Progenitor cell of endocrine pancreas (in vitro differentiated cells): ENCODE measurements around the gene KIF7. TPM values are rescaled to one million over a fixed set of nuclear protein-coding genes. Genes with fewer than 3 reads are reported as not detected.

Source experiments
- DNase-seq: peaks from one replicate; pipeline ENCODE4 v3.0.0; 2021; ENCODE audit warnings: low spot score; ENCODE audit not compliant: unreplicated experiment
- H3K27ac Mint-ChIP-seq: 2 replicates; pipeline ENCODE4 v1.8.0; 2021; ENCODE audit warnings: mild to moderate bottlenecking, moderate library complexity, mixed read lengths
- H3K27me3 Mint-ChIP-seq: 2 replicates; pipeline ENCODE4 v1.8.0; 2021; ENCODE audit warnings: mixed read lengths
- H3K36me3 Mint-ChIP-seq: 2 replicates; pipeline ENCODE4 v1.8.0; 2022; ENCODE audit warnings: mixed read lengths; ENCODE audit not compliant: insufficient read depth
- H3K4me1 Mint-ChIP-seq: 2 replicates; pipeline ENCODE4 v1.8.0; 2021; ENCODE audit warnings: low read depth, mixed read lengths
- H3K4me3 Mint-ChIP-seq: 2 replicates; pipeline ENCODE4 v1.8.0; 2021; ENCODE audit warnings: low read depth, mild to moderate bottlenecking, moderate library complexity, mixed read lengths
- H3K9me3 Mint-ChIP-seq: 2 replicates; pipeline ENCODE4 v1.8.0; 2021; ENCODE audit warnings: low read depth, mixed read lengths
- CTCF ChIP-seq: fragments of 200-600 bp; sonication (generic); IDR thresholded peaks from one replicate; pipeline ENCODE4 v1.5.0; 2021; ENCODE audit warnings: antibody characterized with exemption, mild to moderate bottlenecking; ENCODE audit not compliant: unreplicated experiment
- total RNA-seq: library from RNA; stranded (reverse); gene quantifications from 2 replicates; pipeline ENCODE4 v1.2.1, GENCODE V29; 2021

KIF7 gene
- total RNA-seq, 1 donor from 2014 or later, result 22.8 TPM

- H3K27me3 Mint-ChIP-seq, result no peaks in the 10 kb centered on the region
- no peak for DNase-seq
- no peak overlapping the region for H3K27ac Mint-ChIP-seq
- TF ChIP-seq CTCF, result no peak
- H3K4me3 Mint-ChIP-seq, result no peak overlapping the region
- peaks cover 24% of the 10 kb centered on the region for H3K9me3 Mint-ChIP-seq
- H3K4me1 Mint-ChIP-seq, result no peaks in the 10 kb centered on the region
- H3K36me3 Mint-ChIP-seq, result peaks cover 38% of the 10 kb centered on the region
Observed at GRCh38 chr15:89615135-89615534, 40.1 kb downstream of the KIF7 start.

- H3K4me3 Mint-ChIP-seq, result no peak overlapping the region
- H3K27ac Mint-ChIP-seq, result no peak overlapping the region
- H3K4me1 Mint-ChIP-seq, result no peaks in the 10 kb centered on the region
- peaks cover 46% of the 10 kb centered on the region for H3K36me3 Mint-ChIP-seq
- no peak for TF ChIP-seq CTCF
- no peak for DNase-seq
- H3K9me3 Mint-ChIP-seq, result peaks cover 29% of the 10 kb centered on the region
- H3K27me3 Mint-ChIP-seq, result no peaks in the 10 kb centered on the region
Observed at GRCh38 chr15:89614164-89614563, 41.1 kb downstream of the KIF7 start.

GRCh38 chr15:89613031-89613430 is 42.2 kb downstream of the KIF7 start:
- Mint-ChIP-seq H3K4me1 (no peaks in the 10 kb centered on the region), H3K27ac (no peak overlapping the region), H3K4me3 (no peak overlapping the region), H3K9me3 (peaks cover 29% of the 10 kb centered on the region), H3K36me3 (peaks cover 49% of the 10 kb centered on the region), H3K27me3 (no peaks in the 10 kb centered on the region)
- TF ChIP-seq CTCF, result no peak
- no peak for DNase-seq

- Mint-ChIP-seq H3K27ac (no peak overlapping the region), H3K4me3 (no peak overlapping the region), H3K36me3 (peaks cover 54% of the 10 kb centered on the region), H3K9me3 (peaks cover 29% of the 10 kb centered on the region), H3K27me3 (no peaks in the 10 kb centered on the region), H3K4me1 (no peaks in the 10 kb centered on the region)
- no peak for TF ChIP-seq CTCF
- DNase-seq, result no peak
Observed at GRCh38 chr15:89611317-89611716, 44.0 kb downstream of the KIF7 start.

- no peak overlapping the region for H3K4me3 Mint-ChIP-seq
- TF ChIP-seq CTCF, result no peak
- no peak for DNase-seq
- no peaks in the 10 kb centered on the region for H3K9me3 Mint-ChIP-seq
- no peaks in the 10 kb centered on the region for H3K4me1 Mint-ChIP-seq
- no peak overlapping the region for H3K27ac Mint-ChIP-seq
- peaks cover 8% of the 10 kb centered on the region for H3K36me3 Mint-ChIP-seq
- H3K27me3 Mint-ChIP-seq, result no peaks in the 10 kb centered on the region
Observed at GRCh38 chr15:89599021-89599420, 56.2 kb downstream of the KIF7 start.

GRCh38 chr15:89593018-89593417 is 62.2 kb downstream of the KIF7 start:
- Mint-ChIP-seq H3K4me1 (no peaks in the 10 kb centered on the region), H3K27me3 (no peaks in the 10 kb centered on the region), H3K36me3 (peaks cover 6% of the 10 kb centered on the region), H3K27ac (no peak overlapping the region), H3K9me3 (no peaks in the 10 kb centered on the region), H3K4me3 (no peak overlapping the region)
- TF ChIP-seq CTCF, result no peak
- no peak for DNase-seq
